Smooth muscle cell (in vitro differentiated cells): Measurements from ENCODE around the gene ADGRA3. TPM values are rescaled to one million over a fixed set of nuclear protein-coding genes. Genes with fewer than 3 reads are reported as not detected.

Experiments
- DNase-seq: peaks from one replicate; lab custom pipeline; 2025; ENCODE audit not compliant: unreplicated experiment; lab: John Stamatoyannopoulos, UW
- H2AFZ ChIP-seq: fragments of 200-600 bp; sonication (generic); 2 replicates; pipeline ENCODE4 v1.6.0; 2016; ENCODE audit warnings: antibody characterized with exemption, low read depth, mild to moderate bottlenecking
- H3F3A ChIP-seq: fragments of 200-600 bp; sonication (generic); 2 replicates; pipeline ENCODE4 v1.6.0; 2017; ENCODE audit warnings: antibody characterized with exemption, low read depth
- H3K27ac ChIP-seq: fragments of 200-600 bp; sonication (generic); 2 replicates; pipeline ENCODE4 v1.5.1; 2016; ENCODE audit warnings: low read depth, mild to moderate bottlenecking
- H3K27me3 ChIP-seq: fragments of 200-600 bp; sonication (generic); 2 replicates; pipeline ENCODE4 v1.6.1; 2016; ENCODE audit warnings: low read depth, mild to moderate bottlenecking
- H3K36me3 ChIP-seq: fragments of 200-600 bp; sonication (generic); 2 replicates; pipeline ENCODE4 v1.5.1; 2016; ENCODE audit warnings: low read depth
- H3K4me1 ChIP-seq: fragments of 200-600 bp; sonication (generic); 2 replicates; pipeline ENCODE4 v1.5.1; 2016; ENCODE audit warnings: low read depth
- H3K4me2 ChIP-seq: fragments of 200-600 bp; sonication (generic); 2 replicates; pipeline ENCODE4 v1.6.0; 2016; ENCODE audit warnings: mild to moderate bottlenecking
- H3K4me3 ChIP-seq: fragments of 200-600 bp; sonication (generic); 2 replicates; pipeline ENCODE4 v1.5.1; 2016; ENCODE audit warnings: mild to moderate bottlenecking
- H3K79me2 ChIP-seq: fragments of 200-600 bp; sonication (generic); 2 replicates; pipeline ENCODE4 v1.6.0; 2016; ENCODE audit warnings: low read depth, mild to moderate bottlenecking
- H3K9ac ChIP-seq: fragments of 200-600 bp; sonication (generic); 2 replicates; pipeline ENCODE4 v1.6.0; 2016; ENCODE audit warnings: low read depth
- H3K9me3 ChIP-seq: fragments of 200-600 bp; sonication (generic); replicated peaks from 2 replicates; pipeline ENCODE4 v1.5.1; 2016; ENCODE audit warnings: low read depth
- H4K20me1 ChIP-seq: fragments of 200-600 bp; sonication (generic); 2 replicates; pipeline ENCODE4 v1.6.0; 2016; ENCODE audit warnings: low read depth
- WGBS: methylation state at CpG from one replicate; pipeline ENCODE4 v1.1.7; 2016; ENCODE audit warnings: low lambda C conversion rate; 5-methylcytosine and 5-hydroxymethylcytosine counted together
- polyA plus RNA-seq: library from polyadenylated mRNA; unstranded; fragments of >200 nt; fragmentation: Nextera tagmentation; extraction: Ambion mirVana; gene quantifications from 2 replicates; pipeline ENCODE4 v1.2.1, GENCODE V29; 2016
- total RNA-seq: library from RNA; depleted of rRNA; stranded (reverse); fragments of >200 nt; gene quantifications from 2 replicates; pipeline ENCODE4 v1.2.3, GENCODE V29; 2014
- TF ChIP-seq, protein P1 (sequence below): fragments of 200-600 bp; sonication (generic); IDR thresholded peaks from 2 replicates; pipeline ENCODE4 v1.5.1; 2017; ENCODE audit warnings: borderline replicate concordance, mild to moderate bottlenecking, antibody characterized with exemption; ENCODE audit not compliant: insufficient read depth, poor library complexity, severe bottlenecking

ADGRA3 gene
- total and polyA plus RNA-seq, 2 experiments from 2014 or later, result 24.4 to 54.8 TPM

DNA sequence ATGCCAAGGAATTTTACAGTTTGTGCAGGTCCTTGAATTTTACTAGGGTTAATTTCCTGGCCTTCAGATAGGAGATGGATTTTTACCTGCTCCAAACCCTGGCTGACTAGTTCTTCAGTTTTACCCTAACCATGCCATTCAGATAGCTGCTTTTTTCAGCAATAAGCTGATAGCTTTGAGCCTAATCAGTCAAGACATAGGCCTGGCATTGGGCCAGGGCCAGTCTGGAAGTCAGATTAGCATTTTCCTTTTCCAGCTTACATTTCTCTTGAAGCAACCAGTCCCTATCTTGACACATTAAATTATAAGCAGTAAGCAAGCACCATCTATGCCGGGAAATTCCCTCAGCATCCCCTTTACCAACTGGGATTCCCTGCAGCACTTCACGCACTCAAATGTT is 177.1 kb downstream of the ADGRA3 start:
- TF ChIP-seq, protein P1, sequence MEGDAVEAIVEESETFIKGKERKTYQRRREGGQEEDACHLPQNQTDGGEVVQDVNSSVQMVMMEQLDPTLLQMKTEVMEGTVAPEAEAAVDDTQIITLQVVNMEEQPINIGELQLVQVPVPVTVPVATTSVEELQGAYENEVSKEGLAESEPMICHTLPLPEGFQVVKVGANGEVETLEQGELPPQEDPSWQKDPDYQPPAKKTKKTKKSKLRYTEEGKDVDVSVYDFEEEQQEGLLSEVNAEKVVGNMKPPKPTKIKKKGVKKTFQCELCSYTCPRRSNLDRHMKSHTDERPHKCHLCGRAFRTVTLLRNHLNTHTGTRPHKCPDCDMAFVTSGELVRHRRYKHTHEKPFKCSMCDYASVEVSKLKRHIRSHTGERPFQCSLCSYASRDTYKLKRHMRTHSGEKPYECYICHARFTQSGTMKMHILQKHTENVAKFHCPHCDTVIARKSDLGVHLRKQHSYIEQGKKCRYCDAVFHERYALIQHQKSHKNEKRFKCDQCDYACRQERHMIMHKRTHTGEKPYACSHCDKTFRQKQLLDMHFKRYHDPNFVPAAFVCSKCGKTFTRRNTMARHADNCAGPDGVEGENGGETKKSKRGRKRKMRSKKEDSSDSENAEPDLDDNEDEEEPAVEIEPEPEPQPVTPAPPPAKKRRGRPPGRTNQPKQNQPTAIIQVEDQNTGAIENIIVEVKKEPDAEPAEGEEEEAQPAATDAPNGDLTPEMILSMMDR, result no peak
- Histone ChIP-seq H3K4me2 (no peak overlapping the region), H2AFZ (no peak overlapping the region), H4K20me1 (no peaks in the 10 kb centered on the region), H3K9ac (no peak overlapping the region), H3K27ac (no peak overlapping the region), H3K79me2 (no peaks in the 10 kb centered on the region), H3F3A (no peaks in the 10 kb centered on the region), H3K9me3 (no peaks in the 10 kb centered on the region), H3K4me1 (no peaks in the 10 kb centered on the region), H3K36me3 (no peaks in the 10 kb centered on the region), H3K4me3 (no peak overlapping the region), H3K27me3 (no peaks in the 10 kb centered on the region)
- DNase-seq, result no peak
- 69% methylated on average over 2 of the region's 2 CpGs for WGBS

Other genes starting within 250 kb of the ADGRA3 start
- gene GBA3, start 176.9 kb upstream of the ADGRA3 start, total RNA-seq, result not detected in 2 replicates
- gene GBA3, start 176.9 kb upstream of the ADGRA3 start, polyA plus RNA-seq, result not detected in 2 replicates